Keratinocyte (primary cell): Measurements from ENCODE around the gene CBLB.

ENCODE experiments used
- CTCF ChIP-seq, 3 experiments: IDR thresholded peaks in 1 of 3; conservative IDR thresholded peaks in 1 of 3; optimal IDR thresholded peaks in 1 of 3; 2 replicates in 2 of 3; 3 replicates in 1 of 3; pipeline versions ENCODE3 to v1.5.1; 2011; ENCODE audit warnings: low read length in 3 of 3, mild to moderate bottlenecking in 3 of 3, moderate library complexity in 2 of 3, control low read depth in 1 of 3, inconsistent platforms in 1 of 3; ENCODE audit not compliant: insufficient read depth in 2 of 3; ENCODE audit errors: extremely low read depth in 1 of 3
- EZH2 ChIP-seq: IDR thresholded peaks from one replicate; pipeline ENCODE4 v1.6.1; 2012; ENCODE audit warnings: inconsistent platforms, mild to moderate bottlenecking, low read length, moderate library complexity

DNA sequence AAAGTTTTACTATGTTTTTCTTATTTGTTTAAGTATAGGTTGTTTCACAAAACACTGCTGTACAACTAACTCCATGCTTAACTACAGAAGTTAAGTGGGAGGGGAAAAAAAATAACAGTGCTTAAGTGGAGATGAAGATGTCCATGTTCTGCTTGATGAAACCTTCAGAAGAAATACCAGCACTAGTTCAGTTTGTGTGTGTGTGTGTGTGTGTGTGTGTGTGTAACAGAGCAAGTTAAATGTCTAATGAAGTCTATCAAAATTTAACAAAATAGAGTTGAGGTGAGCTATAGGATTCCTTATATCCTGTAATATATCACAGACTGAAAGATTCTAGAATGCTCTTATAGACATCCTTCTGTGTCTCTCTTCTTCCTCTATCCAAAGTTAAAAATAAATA, 44.1 kb upstream of the CBLB start:
- TF ChIP-seq CTCF (optimal IDR thresholded peaks at IDR 0.05 in 1 of 3, IDR thresholded peaks at IDR 0.05 in 1 of 3, conservative IDR thresholded peaks at IDR 0.05 in 1 of 3; ENCODE audit: extremely low read depth in 1 of 3, insufficient read depth in 2 of 3, low read length in 3 of 3): no peak
- TF ChIP-seq EZH2: no peak
